GM18508 (cell line): ENCODE measurements around the gene TMPRSS9.
"Not testable (repeated sequence)": the region's sequence is repeated elsewhere in the genome, so short reads cannot be mapped to it uniquely, and the experiment has no call there.

ENCODE experiments used
- ATAC-seq: cut with Tn5 transposase; IDR thresholded peaks from one replicate; pipeline ENCODE4 v1.9.1; 2021; ENCODE audit warnings: moderate number of reproducible peaks; ENCODE audit not compliant: insufficient read depth, unreplicated experiment

Gene TMPRSS9

GRCh38 chr19:2416321-2417097 lies 56.4 kb downstream of the TMPRSS9 start:
- ATAC-seq, result no peak

- not testable (repeated sequence) for ATAC-seq
These were observed 57.4 kb downstream of the TMPRSS9 start for GRCh38 chr19:2417436-2417835.

DNA sequence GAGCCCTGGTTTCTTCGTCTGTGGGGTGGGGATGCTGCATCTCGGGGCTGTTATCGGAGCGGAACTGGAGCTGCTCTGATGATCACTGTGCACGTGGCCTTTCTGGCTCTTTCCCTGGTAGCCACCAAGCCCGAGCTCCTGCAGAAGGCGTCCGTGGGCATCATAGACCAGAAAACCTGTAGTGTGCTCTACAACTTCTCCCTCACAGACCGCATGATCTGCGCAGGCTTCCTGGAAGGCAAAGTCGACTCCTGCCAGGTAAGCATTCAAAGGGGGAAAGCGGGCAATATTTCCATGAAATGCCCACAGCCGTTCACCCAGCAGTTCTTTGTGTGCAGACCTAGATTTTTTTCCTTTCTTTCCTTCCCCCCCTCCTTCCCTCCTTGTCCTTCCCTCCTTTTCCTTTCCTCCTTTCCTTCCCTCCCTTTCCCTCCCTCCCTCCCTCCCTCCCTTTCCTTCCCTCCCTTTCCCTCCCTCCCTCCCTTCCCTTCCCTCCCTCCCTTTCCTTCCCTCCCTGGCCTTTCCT lies 57.9 kb downstream of the TMPRSS9 start:
- ATAC-seq, result no peak

- ATAC-seq, result no peak
These were observed 59.7 kb downstream of the TMPRSS9 start for GRCh38 chr19:2419754-2420153.

DNA sequence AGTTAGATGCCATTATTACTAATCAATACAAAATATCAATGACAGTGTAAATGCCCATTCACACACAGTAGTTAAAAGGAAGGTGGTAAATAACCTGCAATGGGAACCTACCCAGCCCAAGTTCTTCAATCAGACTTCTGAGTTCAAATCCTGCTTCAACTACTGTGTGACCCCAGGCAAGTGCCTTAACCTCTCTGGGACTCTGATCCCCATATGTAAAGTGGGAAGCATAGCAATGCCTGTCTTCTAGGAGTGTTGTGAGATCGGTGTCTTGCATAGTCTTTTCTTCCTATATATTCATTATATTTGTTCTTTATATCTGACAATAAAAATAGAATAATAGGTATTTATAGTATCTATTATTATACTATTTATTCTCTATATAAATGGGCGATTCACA lies 60.4 kb downstream of the TMPRSS9 start:
- ATAC-seq, result no peak

DNA sequence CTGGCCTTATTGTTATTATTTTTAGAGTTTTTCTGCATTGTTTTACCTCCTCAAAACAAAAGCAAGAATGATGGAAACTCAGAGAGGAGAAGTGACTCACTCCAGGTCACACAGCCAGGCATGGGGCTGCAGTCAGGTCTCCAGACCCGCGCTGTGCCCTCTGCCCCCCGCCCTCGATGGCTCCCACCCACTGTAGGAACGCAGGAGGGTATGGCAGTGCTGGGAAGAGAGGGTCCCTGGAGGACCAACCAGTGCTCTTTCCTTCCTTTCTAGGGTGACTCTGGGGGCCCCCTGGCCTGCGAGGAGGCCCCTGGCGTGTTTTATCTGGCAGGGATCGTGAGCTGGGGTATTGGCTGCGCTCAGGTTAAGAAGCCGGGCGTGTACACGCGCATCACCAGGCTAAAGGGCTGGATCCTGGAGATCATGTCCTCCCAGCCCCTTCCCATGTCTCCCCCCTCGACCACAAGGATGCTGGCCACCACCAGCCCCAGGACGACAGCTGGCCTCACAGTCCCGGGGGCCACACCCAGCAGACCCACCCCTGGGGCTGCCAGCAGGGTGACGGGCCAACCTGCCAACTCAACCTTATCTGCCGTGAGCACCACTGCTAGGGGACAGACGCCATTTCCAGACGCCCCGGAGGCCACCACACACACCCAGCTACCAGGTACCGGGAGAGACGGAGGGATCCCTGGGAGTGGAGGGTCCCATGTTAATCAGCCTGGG lies 61.7 kb downstream of the TMPRSS9 start:
- no peak for ATAC-seq

DNA sequence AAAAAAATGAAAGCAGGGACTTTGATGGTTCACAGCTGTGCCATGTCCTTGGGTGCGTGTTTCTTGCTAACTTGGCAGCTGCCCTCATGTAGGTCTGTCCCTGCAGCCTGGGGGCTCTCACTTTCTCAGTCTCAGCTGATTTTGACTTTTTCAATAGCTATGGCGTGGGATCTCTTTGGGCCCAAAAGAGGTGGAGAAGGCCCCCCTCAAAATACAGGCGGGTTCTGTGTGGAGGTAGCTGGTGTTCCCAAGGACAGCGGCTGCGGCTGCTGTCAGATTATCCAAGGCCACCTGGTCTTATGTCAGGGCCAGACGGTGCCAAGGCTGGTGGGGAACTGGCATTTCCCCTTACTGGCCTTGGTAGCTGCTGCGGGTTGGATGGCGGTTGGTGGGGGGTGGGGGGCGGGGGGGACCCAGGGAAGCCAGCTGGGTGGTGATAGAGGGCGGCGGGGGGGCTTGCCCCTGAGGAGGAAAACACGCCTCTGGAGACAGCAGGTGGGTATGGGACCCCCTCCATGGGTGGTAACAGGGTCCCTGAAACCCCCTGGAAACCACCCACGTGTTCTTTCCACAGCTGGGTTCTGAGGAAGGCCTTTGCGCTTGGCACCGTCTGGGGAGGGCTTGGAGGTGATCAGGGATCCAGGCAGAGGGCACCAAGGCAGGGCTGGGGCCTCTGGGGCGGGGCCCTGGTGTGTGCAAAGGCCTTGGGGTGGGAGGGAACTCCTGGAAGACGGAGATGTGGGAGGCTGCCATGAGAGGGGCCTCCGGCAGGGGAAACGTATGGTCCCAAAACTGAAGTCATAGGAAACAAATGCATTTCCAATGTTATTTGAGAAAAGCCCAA lies 63.2 kb downstream of the TMPRSS9 start:
- no peak for ATAC-seq

DNA sequence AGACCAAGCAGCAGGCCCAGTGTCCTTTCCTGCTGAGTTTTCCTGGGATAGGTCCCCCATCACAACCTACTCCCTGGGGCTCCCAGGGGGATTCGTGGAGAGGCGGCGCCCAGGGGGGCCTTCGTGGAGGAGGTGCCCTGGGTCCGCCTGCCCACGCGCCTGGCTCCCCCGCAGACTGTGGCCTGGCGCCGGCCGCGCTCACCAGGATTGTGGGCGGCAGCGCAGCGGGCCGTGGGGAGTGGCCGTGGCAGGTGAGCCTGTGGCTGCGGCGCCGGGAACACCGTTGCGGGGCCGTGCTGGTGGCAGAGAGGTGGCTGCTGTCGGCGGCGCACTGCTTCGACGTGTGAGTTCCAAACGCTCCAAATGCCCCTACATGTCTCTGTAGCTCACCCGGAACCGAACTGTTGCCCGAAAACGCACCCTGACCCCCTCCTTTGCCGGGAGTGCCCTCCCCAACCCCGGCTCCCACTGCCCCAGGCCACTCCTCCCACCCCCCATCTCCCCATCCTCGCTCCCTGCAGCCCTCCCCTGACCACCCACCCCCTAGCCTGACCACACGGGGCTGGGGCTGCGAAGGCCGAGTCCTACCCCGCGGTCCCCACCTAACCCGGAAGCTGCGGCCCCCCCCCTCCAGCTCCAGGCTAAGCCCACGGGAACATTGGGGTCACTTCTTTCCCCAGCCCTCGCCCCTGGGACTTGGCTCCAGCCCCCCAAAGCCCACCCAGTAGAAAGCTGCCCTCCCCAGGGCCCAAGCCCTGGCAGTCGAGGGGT lies 64.0 kb downstream of the TMPRSS9 start:
- no peak for ATAC-seq

DNA sequence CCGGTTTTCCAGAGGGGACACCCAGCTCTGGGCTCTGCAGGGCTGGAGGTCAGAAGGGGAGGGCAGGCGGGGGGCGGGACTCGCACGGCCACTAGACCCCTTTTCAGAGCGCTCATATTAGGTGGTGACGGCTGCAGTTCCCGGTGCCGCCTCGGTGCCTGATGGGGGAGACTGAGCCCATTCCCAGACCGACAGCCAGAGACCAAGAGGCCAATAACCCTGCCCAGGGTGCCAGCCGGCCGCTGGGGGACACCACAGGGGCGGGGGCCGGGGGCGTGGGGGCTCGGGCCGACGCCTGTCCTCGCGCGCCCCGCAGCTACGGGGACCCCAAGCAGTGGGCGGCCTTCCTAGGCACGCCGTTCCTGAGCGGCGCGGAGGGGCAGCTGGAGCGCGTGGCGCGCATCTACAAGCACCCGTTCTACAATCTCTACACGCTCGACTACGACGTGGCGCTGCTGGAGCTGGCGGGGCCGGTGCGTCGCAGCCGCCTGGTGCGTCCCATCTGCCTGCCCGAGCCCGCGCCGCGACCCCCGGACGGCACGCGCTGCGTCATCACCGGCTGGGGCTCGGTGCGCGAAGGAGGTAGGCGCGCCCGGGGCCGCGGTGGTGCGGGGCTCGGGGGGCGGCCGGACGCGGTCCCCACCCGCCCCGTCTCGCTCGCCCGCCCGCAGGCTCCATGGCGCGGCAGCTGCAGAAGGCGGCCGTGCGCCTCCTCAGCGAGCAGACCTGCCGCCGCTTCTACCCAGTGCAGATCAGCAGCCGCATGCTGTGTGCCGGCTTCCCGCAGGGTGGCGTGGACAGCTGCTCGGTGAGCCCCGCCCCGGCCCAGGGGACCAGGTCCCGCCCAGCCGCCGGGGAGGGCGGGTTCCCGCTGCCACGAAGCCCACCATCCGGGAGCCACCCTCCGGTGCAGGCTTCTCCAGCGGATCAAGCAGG lies 64.9 kb downstream of the TMPRSS9 start:
- no peak for ATAC-seq

GRCh38 chr19:2425622-2426581 lies 65.8 kb downstream of the TMPRSS9 start:
- no peak for ATAC-seq

GRCh38 chr19:2426611-2427428 lies 66.8 kb downstream of the TMPRSS9 start:
- ATAC-seq, result peak; percentile 6

GRCh38 chr19:2427429-2428320 lies 67.6 kb downstream of the TMPRSS9 start, which contains the start of gene TIMM13:
TIMM13 (minus strand) TSS chr19:2427586; CDS start chr19:2427533, 53 bp downstream.
- ATAC-seq, result peak; percentile 64

GRCh38 chr19:2428321-2428690 lies 68.2 kb downstream of the TMPRSS9 start:
- ATAC-seq, result no peak

DNA sequence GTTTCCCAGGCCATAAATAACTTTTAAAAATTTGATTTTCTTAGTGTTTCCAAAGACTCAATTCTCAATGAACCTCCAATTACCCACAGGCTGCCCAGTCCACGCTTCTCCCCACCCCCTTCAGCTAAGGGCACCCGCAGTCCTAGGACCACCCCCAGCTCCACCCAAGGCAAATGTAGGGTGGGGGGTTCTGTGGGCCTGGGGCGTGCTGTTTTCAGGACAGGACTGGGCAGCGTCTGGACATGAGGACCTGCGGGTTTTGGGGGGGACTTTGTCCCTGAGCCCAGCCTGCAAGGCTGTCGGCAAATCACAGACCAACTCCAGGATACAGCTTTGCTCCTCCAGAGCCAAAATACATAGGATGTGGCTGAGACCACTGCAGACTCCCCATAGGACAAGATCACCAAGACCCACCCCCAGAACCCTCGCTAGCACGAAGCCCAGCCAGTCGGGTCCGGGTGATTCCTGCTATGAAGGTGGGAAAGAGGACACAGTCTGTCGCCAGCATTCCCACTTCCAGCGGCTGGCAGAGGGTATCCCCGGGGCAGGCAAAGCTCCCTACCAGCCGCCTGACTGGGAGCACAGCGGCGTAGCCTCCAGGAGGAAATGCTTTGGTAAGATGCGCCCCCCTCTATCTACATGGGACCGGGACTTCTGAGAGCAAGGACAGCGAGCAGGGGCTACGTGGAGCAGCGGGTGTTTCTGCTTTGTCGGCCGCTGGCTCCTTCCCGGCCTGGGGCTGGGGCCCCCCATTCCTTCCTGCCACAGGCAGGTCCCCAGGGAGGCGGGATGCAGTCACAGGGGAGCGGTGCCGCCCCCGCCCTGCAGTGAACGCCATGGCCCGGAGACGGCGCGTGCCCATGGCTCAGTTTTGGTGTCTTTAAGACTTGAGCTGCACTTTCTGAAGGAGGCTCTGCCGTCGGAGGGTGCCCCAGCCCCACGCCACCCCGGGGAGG lies 69.0 kb downstream of the TMPRSS9 start:
- no peak for ATAC-seq
